Upper lobe of right lung (tissue), 1 donor: Measurements from ENCODE around the gene NAB2. TPM values are rescaled to one million over a fixed set of nuclear protein-coding genes. Genes with fewer than 3 reads are reported as not detected.
"Not testable (repeated sequence)": the region's sequence is repeated elsewhere in the genome, so short reads cannot be mapped to it uniquely, and the experiment has no call there.

Experiments used
- ATAC-seq: fragments of 200-7000 bp; cut with Tn5 transposase; one replicate; pipeline ENCODE4 v1.9.1; 2020; ENCODE audit warnings: mild to moderate bottlenecking, moderate library complexity
- DNase-seq: peaks from one replicate; pipeline ENCODE4 v3.0.0-alpha.2; 2020
- H3K27ac ChIP-seq: fragments of 200-600 bp; one replicate; pipeline ENCODE4 v1.8.0; 2022
- H3K27me3 ChIP-seq: fragments of 200-600 bp; one replicate; pipeline ENCODE4 v1.8.0; 2022; ENCODE audit warnings: mild to moderate bottlenecking
- H3K36me3 ChIP-seq: fragments of 200-600 bp; one replicate; pipeline ENCODE4 v1.8.0; 2022
- H3K4me1 ChIP-seq: fragments of 200-600 bp; one replicate; pipeline ENCODE4 v1.8.0; 2022
- H3K4me3 ChIP-seq: fragments of 200-600 bp; one replicate; pipeline ENCODE4 v1.8.0; 2022; ENCODE audit warnings: mild to moderate bottlenecking
- H3K9me3 ChIP-seq: fragments of 200-600 bp; one replicate; pipeline ENCODE4 v1.8.0; 2022
- intact Hi-C: fragments of 100-400 bp; cut with DNase I; formaldehyde crosslinking; loops from one replicate; pipeline ENCODE4 v1.11.0; 2022
- total RNA-seq: library from RNA; stranded (reverse); fragmentation: NEBNext Ultra II Directional; extraction: Animal tissue kit (Norgen Biotek cat#: 25700); gene quantifications from one replicate; pipeline ENCODE4 v1.2.1, GENCODE V29; 2021
- TF ChIP-seq, protein P1 (sequence below): fragments of 200-600 bp; IDR thresholded peaks from one replicate; pipeline ENCODE4 v1.8.0; 2022; ENCODE audit warnings: antibody characterized with exemption
- donor health status: DM: no; HTN: yes; CAD: no; lungs with severe emphysema.

NAB2 gene
- total RNA-seq, 1 donor from 2014 or later, result 37.3 TPM

DNA sequence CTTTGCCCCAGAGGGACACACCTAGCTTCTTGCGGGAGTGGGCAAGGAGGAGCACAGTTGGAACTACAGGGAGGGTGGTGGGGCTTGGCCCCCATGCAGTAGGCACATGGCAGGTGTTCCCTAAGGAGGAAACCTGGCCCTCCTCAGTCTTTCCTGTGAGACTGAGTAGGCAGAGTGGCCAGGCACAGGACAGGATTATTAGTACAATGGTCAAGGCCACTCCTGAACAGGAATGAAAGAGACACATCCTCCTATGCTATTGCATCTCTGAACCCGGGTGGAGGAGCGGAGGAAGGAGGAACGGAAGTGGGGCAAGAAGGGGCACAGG lies 39.8 kb upstream of the NAB2 start:
- ATAC-seq, result peak; percentile 33
- H3K9me3 ChIP-seq, result no peaks in the 10 kb centered on the region
- no peak for DNase-seq
- H3K27ac ChIP-seq, result no peak overlapping the region
- H3K27me3 ChIP-seq, result no peaks in the 10 kb centered on the region
- peaks cover 3% of the 10 kb centered on the region for H3K4me1 ChIP-seq
- intact Hi-C loops, result no loop called here
- TF ChIP-seq, protein P1, sequence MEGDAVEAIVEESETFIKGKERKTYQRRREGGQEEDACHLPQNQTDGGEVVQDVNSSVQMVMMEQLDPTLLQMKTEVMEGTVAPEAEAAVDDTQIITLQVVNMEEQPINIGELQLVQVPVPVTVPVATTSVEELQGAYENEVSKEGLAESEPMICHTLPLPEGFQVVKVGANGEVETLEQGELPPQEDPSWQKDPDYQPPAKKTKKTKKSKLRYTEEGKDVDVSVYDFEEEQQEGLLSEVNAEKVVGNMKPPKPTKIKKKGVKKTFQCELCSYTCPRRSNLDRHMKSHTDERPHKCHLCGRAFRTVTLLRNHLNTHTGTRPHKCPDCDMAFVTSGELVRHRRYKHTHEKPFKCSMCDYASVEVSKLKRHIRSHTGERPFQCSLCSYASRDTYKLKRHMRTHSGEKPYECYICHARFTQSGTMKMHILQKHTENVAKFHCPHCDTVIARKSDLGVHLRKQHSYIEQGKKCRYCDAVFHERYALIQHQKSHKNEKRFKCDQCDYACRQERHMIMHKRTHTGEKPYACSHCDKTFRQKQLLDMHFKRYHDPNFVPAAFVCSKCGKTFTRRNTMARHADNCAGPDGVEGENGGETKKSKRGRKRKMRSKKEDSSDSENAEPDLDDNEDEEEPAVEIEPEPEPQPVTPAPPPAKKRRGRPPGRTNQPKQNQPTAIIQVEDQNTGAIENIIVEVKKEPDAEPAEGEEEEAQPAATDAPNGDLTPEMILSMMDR, result no peak
- no peak overlapping the region for H3K4me3 ChIP-seq
- no peaks in the 10 kb centered on the region for H3K36me3 ChIP-seq

DNA sequence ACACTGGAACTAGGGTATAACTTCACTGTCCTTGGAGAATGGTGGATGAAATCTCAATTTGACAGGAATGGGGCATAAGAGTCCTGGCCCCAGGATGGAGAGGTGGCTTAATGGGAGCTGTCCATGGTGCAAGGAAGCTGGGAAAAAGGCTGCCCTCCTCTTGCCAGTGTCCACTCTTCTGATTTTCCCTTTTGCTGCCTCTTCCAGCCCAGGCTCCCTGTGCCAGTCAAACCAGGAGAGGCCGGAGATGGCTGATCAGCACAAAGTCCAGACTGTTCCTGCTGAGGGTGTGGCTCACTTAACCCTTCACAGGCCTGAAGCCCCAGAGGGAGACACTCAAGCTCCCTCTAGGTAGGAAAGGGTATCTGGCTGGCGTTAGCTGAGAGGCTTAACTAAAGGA lies 39.0 kb upstream of the NAB2 start, which contains the start of gene MYO1A:
TSS of gene MYO1A (minus strand) at position 240 of the 400 bp plus-strand sequence. CDS start 1,806 bp downstream, outside the sequence.
- Histone ChIP-seq H3K4me1 (peaks cover 3% of the 10 kb centered on the region), H3K27me3 (no peaks in the 10 kb centered on the region), H3K4me3 (no peak within 1 kb of the TSS), H3K9me3 (no peaks in the 10 kb centered on the region), H3K36me3 (no peaks in the 10 kb centered on the region), H3K27ac (no peak within 1 kb of the TSS)
- TF ChIP-seq, protein P1, result no peak
- intact Hi-C loops, result no loop called here
- ATAC-seq (no peak), DNase-seq (no peak)

DNA sequence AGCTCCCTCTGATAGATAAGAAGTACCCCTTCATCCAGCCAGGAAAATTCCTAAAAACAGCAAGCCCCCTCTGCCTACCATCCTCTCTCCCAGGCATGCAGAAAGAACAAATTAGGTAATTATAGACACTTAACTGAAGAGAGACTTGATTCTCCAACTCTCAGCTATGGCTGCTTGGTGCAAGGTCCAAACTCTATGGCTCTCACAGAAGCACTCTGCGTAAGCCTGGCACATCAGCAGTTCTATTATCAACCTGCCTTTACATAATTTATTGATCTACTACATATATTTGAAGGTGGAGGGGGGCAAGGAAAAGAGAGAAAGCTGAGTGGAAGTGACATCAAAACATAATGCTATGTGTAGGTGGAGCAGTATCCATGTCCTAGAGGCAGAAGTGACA lies 37.9 kb upstream of the NAB2 start:
- Histone ChIP-seq H3K4me1 (peaks cover 3% of the 10 kb centered on the region), H3K4me3 (no peak overlapping the region), H3K27ac (no peak overlapping the region), H3K27me3 (no peaks in the 10 kb centered on the region), H3K36me3 (no peaks in the 10 kb centered on the region), H3K9me3 (no peaks in the 10 kb centered on the region)
- ATAC-seq (no peak), DNase-seq (no peak)
- intact Hi-C loops, result no loop called here
- TF ChIP-seq, protein P1, result no peak

DNA sequence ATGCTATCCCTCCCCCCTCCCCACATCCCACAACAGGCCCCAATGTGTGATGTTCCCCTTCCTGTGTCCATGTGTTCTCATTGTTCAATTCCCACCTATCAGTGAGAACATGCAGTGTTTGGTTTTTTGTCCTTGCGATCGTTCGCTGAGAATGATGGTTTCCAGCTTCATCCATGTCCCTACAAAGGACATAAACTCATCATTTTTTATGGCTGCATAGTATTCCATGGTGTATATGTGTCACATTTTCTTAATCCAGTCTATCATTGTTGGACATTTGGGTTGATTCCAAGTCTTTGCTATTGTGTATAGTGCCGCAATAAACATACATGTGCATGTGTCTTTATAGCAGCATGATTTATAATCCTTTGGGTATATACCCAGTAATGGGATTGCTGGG lies 35.8 kb upstream of the NAB2 start:
- ATAC-seq, H3K4me1 ChIP-seq, DNase-seq, H3K4me3 ChIP-seq, H3K27me3 ChIP-seq, intact Hi-C loops, H3K27ac ChIP-seq, H3K36me3 ChIP-seq, H3K9me3 ChIP-seq: not testable (repeated sequence)

DNA sequence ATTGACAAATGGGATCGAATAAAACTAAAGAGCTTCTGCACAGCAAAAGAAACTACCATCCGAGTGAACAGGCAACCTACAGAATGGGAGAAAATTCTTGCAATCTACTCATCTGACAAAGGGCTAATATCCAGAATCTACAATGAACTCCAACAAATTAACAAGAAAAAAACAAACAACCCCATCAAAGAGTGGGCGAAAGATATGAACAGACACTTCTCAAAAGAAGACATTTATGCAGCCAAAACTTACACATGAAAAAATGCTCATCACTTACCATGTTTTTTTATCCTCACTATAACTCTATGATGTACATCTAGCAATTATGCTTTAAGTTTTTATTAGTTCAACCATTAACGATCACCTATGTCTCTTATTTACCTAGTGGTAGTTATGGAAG lies 35.0 kb upstream of the NAB2 start:
- ATAC-seq, intact Hi-C loops, H3K27me3 ChIP-seq, H3K36me3 ChIP-seq, H3K4me1 ChIP-seq, H3K9me3 ChIP-seq, H3K4me3 ChIP-seq, H3K27ac ChIP-seq, DNase-seq: not testable (repeated sequence)

DNA sequence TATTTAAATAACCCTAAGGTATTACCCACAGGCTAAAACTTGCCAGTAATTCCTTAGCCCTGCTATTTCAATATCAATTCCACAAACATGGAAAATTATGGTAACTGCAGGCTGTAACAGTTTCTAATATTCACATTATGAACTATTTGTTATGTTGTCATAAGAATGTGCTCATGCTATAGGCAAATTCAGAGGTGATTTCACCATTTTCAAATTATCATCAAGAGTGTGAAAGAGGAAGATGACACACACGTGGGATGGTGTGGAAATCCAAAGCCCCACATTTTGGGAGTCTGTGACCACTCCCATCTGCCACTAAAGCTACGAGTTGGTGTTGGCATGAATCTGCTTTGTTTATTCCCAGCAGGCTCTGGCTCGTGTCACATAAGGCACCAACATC lies 33.1 kb upstream of the NAB2 start:
- H3K27ac ChIP-seq, result no peak overlapping the region
- H3K9me3 ChIP-seq, result no peaks in the 10 kb centered on the region
- no peaks in the 10 kb centered on the region for H3K27me3 ChIP-seq
- intact Hi-C loops, result no loop called here
- ATAC-seq, result peak; percentile 56
- TF ChIP-seq, protein P1, result no peak
- H3K4me3 ChIP-seq, result no peak overlapping the region
- H3K36me3 ChIP-seq, result peaks cover 28% of the 10 kb centered on the region
- DNase-seq, result no peak
- no peaks in the 10 kb centered on the region for H3K4me1 ChIP-seq

DNA sequence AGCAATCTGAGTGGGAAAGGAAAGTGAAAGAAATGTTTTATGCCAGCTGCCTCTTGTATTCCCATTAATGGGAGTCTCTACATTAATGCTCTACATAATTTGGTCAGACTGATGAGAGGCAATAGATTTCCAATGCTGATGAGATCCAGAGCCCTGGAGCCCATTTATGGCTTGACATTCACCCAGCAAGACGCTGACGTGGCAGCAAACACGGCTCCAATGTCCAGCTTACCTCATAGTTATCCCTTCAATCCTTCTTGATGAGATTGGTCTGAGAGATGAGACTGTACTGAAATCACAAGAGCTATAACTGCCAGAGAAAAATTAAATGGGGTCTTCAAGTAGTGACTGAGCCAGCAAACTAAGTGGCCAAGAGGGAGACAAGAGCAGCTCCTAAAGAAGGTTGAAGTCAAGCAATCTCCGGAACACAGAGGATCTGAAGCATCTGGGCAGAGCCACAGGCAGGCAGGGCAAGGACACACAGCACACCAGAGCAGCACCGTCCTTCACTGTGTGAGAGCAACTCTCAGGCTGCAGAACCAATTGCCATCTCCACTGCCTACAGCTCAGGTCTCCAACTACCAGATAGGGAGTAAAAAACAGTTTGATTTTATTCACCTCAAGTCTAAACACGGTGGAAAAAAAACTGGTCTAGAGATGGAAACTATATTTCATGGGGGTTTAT lies 31.7 kb upstream of the NAB2 start:
- ATAC-seq, result no peak
- intact Hi-C loops, result no loop called here
- Histone ChIP-seq H3K27me3 (no peaks in the 10 kb centered on the region), H3K4me1 (no peaks in the 10 kb centered on the region), H3K36me3 (peaks cover 30% of the 10 kb centered on the region), H3K9me3 (no peaks in the 10 kb centered on the region), H3K4me3 (no peak overlapping the region), H3K27ac (peak overlapping the region; percentile 20)
- DNase-seq, result no peak
- TF ChIP-seq, protein P1, result no peak
